Gastrocnemius medialis (tissue), 4 donors: ENCODE results near the gene DHX34.
"Not testable (repeated sequence)": the region's sequence is repeated elsewhere in the genome, so short reads cannot be mapped to it uniquely, and the experiment has no call there.

ENCODE experiments used
- CTCF ChIP-seq, 5 experiments: fragments of 450-650 bp in 3 of 5; fragments of 200-600 bp in 2 of 5; sonication (generic) in 2 of 5; IDR thresholded peaks in 4 of 5; conservative IDR thresholded peaks in 1 of 5; 1 replicate in 4 of 5; 2 replicates in 1 of 5; pipeline ENCODE4 v1.5.1; 2016 to 2019; ENCODE audit warnings: antibody characterized with exemption in 5 of 5, mild to moderate bottlenecking in 3 of 5, moderate library complexity in 3 of 5
- POLR2A ChIP-seq, 2 donors: fragments of 450-650 bp; IDR thresholded peaks; one replicate each; pipeline ENCODE4 v1.6.1; 2017; ENCODE audit warnings: antibody characterized with exemption in 2 of 2, mild to moderate bottlenecking in 2 of 2, moderate library complexity in 2 of 2

GRCh38 chr19:47388721-47389120 lies 39.6 kb downstream of the DHX34 start:
- TF ChIP-seq CTCF (IDR thresholded peaks at IDR 0.05 in 4 of 5, conservative IDR thresholded peaks at IDR 0.05 in 1 of 5); POLR2A (IDR thresholded peaks at IDR 0.05): not testable (repeated sequence)
